GM13976 (cell line): ENCODE results near the gene EGF.
A peak's percentile ranks its signal among the peaks of the same experiment; 100 is the strongest.
"Not testable (repeated sequence)": the region's sequence is repeated elsewhere in the genome, so short reads cannot be mapped to it uniquely, and the experiment has no call there.

Experiments
- DNase-seq: peaks from one replicate; pipeline ENCODE4 v3.0.0; 2012; ENCODE audit warnings: low spot score
- CTCF ChIP-seq: IDR thresholded peaks from 2 replicates; pipeline ENCODE4 v1.5.1; 2012; ENCODE audit warnings: borderline replicate concordance, mild to moderate bottlenecking; ENCODE audit not compliant: insufficient read depth; ENCODE audit errors: extremely low read depth, missing control alignments, control extremely low read depth
- in situ Hi-C: fragments of 300-500 bp; cut with MboI; formaldehyde crosslinking; loops from one replicate; pipeline ENCODE4 v1.12.0; 2022; ENCODE audit warnings: low sequenced_read_pairs, mixed read lengths, inconsistent platforms; ENCODE audit not compliant: unreplicated experiment

EGF gene

DNA sequence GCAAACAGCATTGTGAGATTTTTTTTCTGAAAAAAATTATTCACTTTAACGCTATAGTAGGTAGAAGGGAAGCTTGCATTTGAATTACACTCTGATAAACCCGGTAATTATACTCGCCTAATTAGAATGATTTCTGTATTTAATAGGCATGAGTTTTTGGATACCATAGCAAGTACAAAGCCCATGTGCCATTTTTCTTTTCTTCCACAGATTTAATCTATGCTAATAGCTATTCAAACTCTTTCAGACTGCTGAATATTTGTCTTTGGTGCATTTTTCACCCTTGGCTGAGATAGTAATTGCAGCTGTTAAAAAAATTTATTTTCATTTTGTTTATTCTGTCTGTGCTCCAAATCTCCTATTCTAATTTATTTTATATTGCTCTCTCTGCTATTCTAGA is 113.0 kb downstream of the EGF start:
- no peak for DNase-seq
- no peak for TF ChIP-seq CTCF
- in situ Hi-C loops: no loop called here

DNA sequence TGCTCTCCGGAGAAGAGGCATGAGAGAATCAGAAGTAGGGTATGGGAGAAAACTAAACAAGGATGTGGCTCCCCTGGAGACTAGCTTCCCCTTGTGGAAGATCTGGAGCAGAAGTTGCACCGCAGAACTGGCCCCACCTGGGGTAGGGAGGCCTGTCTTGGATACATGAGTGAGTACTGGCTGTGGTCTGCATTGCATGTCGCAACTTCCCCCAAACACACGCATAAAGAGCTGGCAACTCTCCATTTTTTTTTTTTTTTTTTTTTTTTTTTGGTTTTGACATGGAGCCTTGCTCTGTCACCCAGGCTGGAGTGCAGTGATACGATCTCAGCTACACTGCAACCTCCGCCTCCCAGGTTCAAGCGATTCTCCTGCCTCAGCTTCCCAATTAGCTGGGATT is 119.9 kb downstream of the EGF start:
- TF ChIP-seq CTCF: no peak
- no peak for DNase-seq
- in situ Hi-C loops: no loop called here

DNA sequence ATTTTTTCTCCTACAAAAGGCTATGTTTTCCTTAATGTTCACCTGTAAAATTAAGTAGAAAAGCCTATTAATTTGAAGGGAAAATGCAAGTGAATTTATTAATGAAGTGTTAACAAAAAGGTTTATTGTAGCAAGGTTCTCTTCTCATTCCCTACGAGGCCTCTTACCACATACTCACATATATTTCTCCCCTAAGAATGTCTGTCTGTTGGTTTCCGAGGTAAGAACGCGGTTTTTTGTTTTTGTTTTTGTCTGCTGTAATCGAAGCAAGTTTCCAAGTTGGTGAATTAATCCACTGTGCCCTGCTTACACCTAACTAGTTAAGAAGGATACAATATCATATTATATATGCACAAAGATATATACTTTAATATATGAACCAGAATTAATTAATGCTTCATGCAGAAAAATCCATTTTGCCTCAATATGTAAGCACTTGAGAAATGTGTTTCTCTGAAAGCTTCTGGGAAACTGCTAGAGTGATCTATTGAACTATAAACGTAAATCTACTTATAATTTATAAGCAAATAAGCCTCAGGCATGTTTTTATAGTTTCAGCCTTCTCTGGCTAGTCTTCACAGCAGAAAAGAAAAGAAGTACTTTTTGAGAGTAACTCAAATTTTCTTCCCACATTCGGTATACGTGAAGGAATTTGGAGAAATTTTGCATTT is 120.8 kb downstream of the EGF start:
- no peak for DNase-seq
- TF ChIP-seq CTCF: no peak
- in situ Hi-C loops: no loop called here

DNA sequence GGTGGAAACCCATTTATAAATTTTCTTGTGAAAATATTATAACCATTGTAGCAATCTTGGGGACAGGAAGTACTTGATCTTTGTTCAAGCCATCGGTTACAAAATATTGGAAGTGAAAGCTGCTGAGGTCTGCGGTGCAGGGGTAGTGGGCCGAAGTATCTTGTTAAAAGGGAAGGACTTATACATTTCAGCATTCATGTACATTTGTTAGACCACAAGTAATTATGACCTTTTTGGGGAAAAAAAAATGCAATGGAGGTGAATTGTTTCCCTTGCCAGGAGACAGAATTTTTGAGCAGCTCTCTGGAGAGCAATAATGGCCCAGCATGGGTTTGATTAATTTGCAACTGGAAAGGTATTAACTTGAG is 121.3 kb downstream of the EGF start:
- in situ Hi-C loops: no loop called here
- TF ChIP-seq CTCF: no peak
- DNase-seq: peak; percentile 46

- in situ Hi-C loops: not testable (repeated sequence)
Observed at GRCh38 chr4:110039164-110039563, 126.5 kb downstream of the EGF start.

DNA sequence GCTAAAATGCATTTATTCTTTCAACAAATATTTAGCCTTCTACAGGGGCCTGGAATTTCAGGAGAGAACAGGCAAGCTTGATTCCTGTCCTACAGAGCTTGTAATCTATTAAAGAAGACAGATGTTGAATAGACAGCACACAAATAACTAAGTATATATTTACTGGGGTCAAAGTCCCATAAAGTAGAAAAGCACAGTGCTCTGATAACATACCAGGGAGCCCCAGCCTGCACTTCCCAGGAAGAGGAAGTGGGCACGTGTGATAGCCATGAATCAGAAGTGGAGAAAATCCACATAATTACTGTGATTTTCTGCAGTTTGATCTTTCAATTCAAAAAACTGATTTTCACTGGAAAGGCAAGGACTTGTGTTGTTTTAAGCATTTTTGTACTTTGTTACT is 129.1 kb downstream of the EGF start:
- no peak for DNase-seq
- no peak for TF ChIP-seq CTCF
- in situ Hi-C loops: no loop called here

More at GRCh38 chr4:110039164-110039563, 126.5 kb downstream of the EGF start:
- DNase-seq: not testable (repeated sequence)

- in situ Hi-C loops: no loop called here
Observed at GRCh38 chr4:110042545-110043517, 130.1 kb downstream of the EGF start.

More at GRCh38 chr4:110042545-110043517, 130.1 kb downstream of the EGF start:
- no peak for DNase-seq
- TF ChIP-seq CTCF: no peak
